Fibroblast of villous mesenchyme (primary cell): Measurements from ENCODE around the gene MBNL2. TPM values are rescaled to one million over a fixed set of nuclear protein-coding genes. Genes with fewer than 3 reads are reported as not detected.

Experiments used
- DNase-seq: peaks from one replicate; pipeline ENCODE4 v3.0.0-alpha.2; 2010; ENCODE audit warnings: low read depth
- H3K4me3 ChIP-seq: 2 replicates; pipeline ENCODE4 v1.5.1; 2011; ENCODE audit warnings: low read depth, mild to moderate bottlenecking, low read length
- total RNA-seq: library from RNA; depleted of rRNA; stranded (reverse); fragments of >200 nt; gene quantifications from 2 replicates; pipeline ENCODE4 v1.2.3, GENCODE V29; 2012
- TF ChIP-seq, protein P1 (sequence below): IDR thresholded peaks from 2 replicates; pipeline ENCODE4 v1.5.1; 2012; ENCODE audit warnings: low read depth, mild to moderate bottlenecking, low read length; ENCODE audit not compliant: insufficient read depth

MBNL2 gene
- total RNA-seq, 1 donor, result 120 TPM

DNA sequence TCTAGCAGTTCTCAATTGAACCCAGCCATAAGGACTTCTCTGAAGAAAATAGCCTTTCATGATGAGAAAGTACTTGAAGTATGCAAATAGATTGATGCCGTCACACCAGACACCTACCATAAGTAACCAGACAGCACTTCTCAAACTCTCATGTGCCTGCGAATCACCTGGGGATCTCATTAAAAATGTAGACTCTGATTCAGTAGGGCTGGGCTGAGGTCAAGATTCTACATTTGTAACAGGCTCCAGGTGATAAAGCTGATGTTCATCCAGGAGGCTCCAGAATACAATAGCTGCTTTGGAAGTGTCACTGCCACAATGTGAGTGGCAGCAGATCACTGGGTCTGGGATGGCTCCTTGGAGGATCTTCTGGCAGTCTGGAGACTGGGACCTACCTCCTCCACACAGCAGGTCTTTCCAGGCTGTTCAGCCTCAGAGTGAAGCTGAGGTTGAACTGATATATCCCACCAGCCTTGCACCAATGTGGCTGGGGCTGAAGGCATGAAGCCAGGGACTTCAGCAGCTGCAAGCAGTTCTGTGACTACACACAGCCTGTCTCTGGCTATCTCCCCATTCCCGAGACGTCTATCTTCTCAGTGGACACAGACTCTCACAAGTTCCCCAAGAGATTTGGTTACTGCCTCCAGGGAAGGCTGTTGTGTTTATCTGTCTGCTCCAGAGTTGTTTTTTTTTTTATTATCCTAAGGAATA lies 9.1 kb downstream of the MBNL2 start:
- no peak overlapping the region for H3K4me3 ChIP-seq
- no peak for DNase-seq
- TF ChIP-seq, protein P1, sequence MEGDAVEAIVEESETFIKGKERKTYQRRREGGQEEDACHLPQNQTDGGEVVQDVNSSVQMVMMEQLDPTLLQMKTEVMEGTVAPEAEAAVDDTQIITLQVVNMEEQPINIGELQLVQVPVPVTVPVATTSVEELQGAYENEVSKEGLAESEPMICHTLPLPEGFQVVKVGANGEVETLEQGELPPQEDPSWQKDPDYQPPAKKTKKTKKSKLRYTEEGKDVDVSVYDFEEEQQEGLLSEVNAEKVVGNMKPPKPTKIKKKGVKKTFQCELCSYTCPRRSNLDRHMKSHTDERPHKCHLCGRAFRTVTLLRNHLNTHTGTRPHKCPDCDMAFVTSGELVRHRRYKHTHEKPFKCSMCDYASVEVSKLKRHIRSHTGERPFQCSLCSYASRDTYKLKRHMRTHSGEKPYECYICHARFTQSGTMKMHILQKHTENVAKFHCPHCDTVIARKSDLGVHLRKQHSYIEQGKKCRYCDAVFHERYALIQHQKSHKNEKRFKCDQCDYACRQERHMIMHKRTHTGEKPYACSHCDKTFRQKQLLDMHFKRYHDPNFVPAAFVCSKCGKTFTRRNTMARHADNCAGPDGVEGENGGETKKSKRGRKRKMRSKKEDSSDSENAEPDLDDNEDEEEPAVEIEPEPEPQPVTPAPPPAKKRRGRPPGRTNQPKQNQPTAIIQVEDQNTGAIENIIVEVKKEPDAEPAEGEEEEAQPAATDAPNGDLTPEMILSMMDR, result no peak

DNA sequence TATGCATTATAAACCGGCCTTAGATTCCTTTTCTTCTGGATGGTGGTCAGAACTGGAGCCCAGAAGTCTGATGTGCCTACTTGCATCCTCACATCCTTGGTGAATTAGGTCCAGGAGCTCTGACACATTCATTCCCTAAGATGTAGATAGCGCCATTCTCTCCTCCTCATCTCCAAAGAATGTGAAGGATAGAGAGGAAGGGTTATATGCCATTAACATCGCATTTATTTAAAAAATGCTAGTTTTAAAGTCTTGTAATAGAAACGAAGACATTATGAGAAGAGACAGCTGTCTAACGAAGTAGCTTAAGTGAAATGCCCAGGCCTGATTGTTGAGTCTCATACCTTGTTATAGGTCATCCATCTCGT lies 9.7 kb downstream of the MBNL2 start:
- DNase-seq, result no peak

DNA sequence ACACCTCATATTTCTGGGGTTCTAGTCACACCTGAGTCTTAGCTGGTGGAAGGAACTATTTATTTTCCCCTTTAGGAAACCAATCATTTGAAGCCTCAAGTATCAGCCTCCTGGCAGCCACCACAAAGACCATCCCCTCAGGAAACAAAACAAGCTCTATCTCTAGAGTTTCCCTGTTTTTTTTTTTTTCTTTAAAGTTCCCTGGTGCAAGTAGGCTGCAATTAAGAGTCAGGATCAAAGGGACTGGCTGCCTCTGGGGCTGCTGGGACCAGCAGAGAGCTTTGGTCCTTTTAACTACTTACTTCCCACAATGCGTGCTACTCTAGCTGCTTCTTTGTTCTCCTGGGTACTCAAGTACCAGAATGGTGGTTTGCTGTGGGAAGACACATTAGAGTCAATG lies 11.4 kb downstream of the MBNL2 start:
- TF ChIP-seq, protein P1, result no peak
- no peak overlapping the region for H3K4me3 ChIP-seq
- DNase-seq, result no peak

More for the DNA sequence above, 9.7 kb downstream of the MBNL2 start:
- TF ChIP-seq, protein P1, result no peak
- no peak overlapping the region for H3K4me3 ChIP-seq

DNA sequence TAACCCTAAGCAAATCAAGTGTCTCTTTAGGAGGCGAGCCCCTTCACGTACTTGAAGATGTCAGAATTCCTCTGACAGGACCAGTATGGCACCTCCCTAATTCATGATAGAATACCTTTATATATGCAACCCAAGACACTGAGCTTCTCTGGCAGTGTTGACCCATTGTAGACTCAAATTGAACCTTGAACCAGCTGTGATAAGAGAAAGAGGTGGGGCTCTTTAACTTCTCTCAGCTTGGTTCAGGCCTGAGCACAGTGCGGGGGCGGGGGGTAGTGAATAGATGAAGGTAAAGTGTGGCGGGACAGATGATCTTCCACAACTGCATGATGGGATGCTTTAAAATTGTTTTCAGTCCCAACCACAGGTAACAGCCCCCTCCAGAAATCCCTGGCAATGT lies 12.1 kb downstream of the MBNL2 start:
- no peak overlapping the region for H3K4me3 ChIP-seq
- TF ChIP-seq, protein P1, result no peak
- DNase-seq, result no peak

DNA sequence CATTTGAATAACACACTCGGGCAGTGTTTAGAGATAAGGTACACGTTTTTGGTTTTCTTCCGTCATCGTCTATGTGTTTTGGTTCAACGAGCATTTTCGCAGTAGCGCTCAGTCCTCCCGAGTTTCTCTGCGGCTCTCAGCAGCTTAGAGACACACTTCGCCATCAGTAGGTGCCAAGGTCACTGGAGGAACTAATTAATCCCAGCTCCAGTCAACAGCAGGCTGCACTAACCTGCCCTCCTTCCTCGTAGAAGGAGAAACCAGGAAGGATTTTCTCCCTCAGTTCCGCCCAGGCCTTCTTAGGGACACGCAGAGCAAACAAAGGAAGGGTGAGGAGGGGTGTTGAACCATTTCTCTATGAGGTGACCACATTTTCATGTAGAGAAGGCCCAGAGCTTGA lies 12.6 kb downstream of the MBNL2 start:
- TF ChIP-seq, protein P1, result no peak
- H3K4me3 ChIP-seq, result no peak overlapping the region
- DNase-seq, result no peak

DNA sequence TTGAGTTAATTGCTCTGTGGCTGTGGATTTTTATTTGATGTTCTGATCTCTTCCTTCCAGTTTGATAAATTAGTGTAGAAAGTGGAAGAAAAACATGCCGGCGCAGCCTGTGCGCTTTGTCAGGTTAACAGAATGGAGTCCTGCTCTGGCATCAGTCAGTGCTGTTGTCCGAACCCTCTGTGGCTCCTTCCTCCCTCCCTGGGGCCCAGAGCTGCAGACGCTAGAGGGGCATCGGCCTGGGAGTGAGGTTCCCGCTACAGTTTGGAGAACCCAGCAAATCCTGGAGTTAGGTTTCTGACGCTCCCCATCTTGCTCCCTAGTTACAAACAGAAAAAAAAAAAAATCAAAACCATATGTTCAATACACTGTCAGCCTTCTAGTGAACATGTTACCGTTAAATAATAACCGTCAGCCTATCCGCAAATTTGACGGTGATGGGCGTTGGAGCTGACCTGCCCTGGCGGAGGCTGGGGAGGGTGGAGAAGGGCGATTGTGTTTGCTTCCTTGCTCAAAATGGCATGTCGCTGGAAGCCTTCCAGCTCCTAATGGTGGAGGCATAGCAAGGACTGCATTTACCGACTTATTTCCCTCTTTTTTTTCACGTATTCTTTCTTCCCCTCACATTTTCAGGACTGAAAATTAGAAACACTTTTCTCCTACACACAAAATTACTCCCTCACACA lies 13.6 kb downstream of the MBNL2 start:
- no peak for DNase-seq
- H3K4me3 ChIP-seq, result no peak overlapping the region
- TF ChIP-seq, protein P1, result no peak
